RWPE1 (cell line): ENCODE data around the gene NCAPG2.
"Not testable (repeated sequence)": the region's sequence is repeated elsewhere in the genome, so short reads cannot be mapped to it uniquely, and the experiment has no call there.

Experiments
- CTCF ChIA-PET: fragments of 350-600 bp; sonication (Branson Sonifier 250); formaldehyde crosslinking; extraction: SDS; loops from one replicate; lab custom pipeline; 2021; lab: Yijun Ruan, JAX
- POLR2A ChIA-PET: fragments of 400-600 bp; formaldehyde crosslinking; extraction: SDS; loops from one replicate; lab custom pipeline; 2020; ENCODE audit warnings: antibody characterized with exemption; ENCODE audit not compliant: low non-redundant PET; lab: Yijun Ruan, JAX
- DNase-seq: peaks from one replicate; pipeline ENCODE4 v3.0.0; 2012; ENCODE audit warnings: low spot score
- H3K27ac ChIP-seq: fragments of 450-650 bp; 2 replicates; pipeline ENCODE4 v1.5.1; 2017
- CTCF ChIP-seq: fragments of 450-650 bp; conservative IDR thresholded peaks from 2 replicates; pipeline ENCODE4 v1.5.1; 2017; ENCODE audit warnings: low read depth, mild to moderate bottlenecking

NCAPG2 gene

GRCh38 chr7:158683541-158683940 is 21.1 kb downstream of the NCAPG2 start:
- no peak overlapping the region for H3K27ac ChIP-seq
- no peak for TF ChIP-seq CTCF
- POLR2A ChIA-PET: interaction anchor here (0.6 kb wide), 1 partner anchor 57 kb away, joined by 3 read pairs; no protein-coding TSS in a partner anchor
- DNase-seq: no peak
- CTCF ChIA-PET: no interaction called here

- TF ChIP-seq CTCF: no peak
- CTCF ChIA-PET: no interaction called here
- no peak overlapping the region for H3K27ac ChIP-seq
- POLR2A ChIA-PET: no interaction called here
- no peak for DNase-seq
These were observed 22.1 kb downstream of the NCAPG2 start for GRCh38 chr7:158682456-158682855.

GRCh38 chr7:158680754-158681153 is 23.9 kb downstream of the NCAPG2 start:
- POLR2A ChIA-PET: no interaction called here
- no peak for DNase-seq
- CTCF ChIA-PET: interaction anchor here (0.6 kb wide), 1 partner anchor 96 kb away, joined by 3 read pairs; no protein-coding TSS in a partner anchor
- no peak overlapping the region for H3K27ac ChIP-seq
- TF ChIP-seq CTCF: no peak

GRCh38 chr7:158676906-158677305 is 27.7 kb downstream of the NCAPG2 start:
- ChIA-PET CTCF (no interaction called here), POLR2A (no interaction called here)
- no peak for TF ChIP-seq CTCF
- no peak for DNase-seq
- H3K27ac ChIP-seq: no peak overlapping the region

GRCh38 chr7:158676171-158676840 is 28.3 kb downstream of the NCAPG2 start:
- no peak for TF ChIP-seq CTCF
- ChIA-PET CTCF (no interaction called here), POLR2A (no interaction called here)
- H3K27ac ChIP-seq: no peak overlapping the region
- no peak for DNase-seq

GRCh38 chr7:158672975-158673374 is 31.6 kb downstream of the NCAPG2 start:
- CTCF ChIA-PET: interaction anchor here (0.5 to 0.6 kb wide), 2 partner anchors 19 to 28 kb away, joined by 3 read pairs; no protein-coding TSS in a partner anchor
- no peak for TF ChIP-seq CTCF
- POLR2A ChIA-PET: no interaction called here
- H3K27ac ChIP-seq: 0 out of 2 replicates have a peak overlapping the region, but pooled peaks have one; percentile 6
- DNase-seq: no peak

GRCh38 chr7:158668086-158668485 is 36.5 kb downstream of the NCAPG2 start:
- CTCF ChIA-PET, POLR2A ChIA-PET, DNase-seq, H3K27ac ChIP-seq: not testable (repeated sequence)

- DNase-seq, H3K27ac ChIP-seq, POLR2A ChIA-PET, CTCF ChIA-PET: not testable (repeated sequence)
These were observed 37.5 kb downstream of the NCAPG2 start for GRCh38 chr7:158666966-158667678.
